CD4-positive, alpha-beta T cell treated with Interleukin-1 beta for 1 hour (primary cell): Measurements from ENCODE around the gene CYP21A2.
"Not testable (repeated sequence)": the region's sequence is repeated elsewhere in the genome, so short reads cannot be mapped to it uniquely, and the experiment has no call there.

ENCODE experiments used
- DNase-seq, 2 donors: peaks; one replicate each; pipeline ENCODE4 v3.0.0-alpha.2; 2020 to 2022

Gene CYP21A2

DNA sequence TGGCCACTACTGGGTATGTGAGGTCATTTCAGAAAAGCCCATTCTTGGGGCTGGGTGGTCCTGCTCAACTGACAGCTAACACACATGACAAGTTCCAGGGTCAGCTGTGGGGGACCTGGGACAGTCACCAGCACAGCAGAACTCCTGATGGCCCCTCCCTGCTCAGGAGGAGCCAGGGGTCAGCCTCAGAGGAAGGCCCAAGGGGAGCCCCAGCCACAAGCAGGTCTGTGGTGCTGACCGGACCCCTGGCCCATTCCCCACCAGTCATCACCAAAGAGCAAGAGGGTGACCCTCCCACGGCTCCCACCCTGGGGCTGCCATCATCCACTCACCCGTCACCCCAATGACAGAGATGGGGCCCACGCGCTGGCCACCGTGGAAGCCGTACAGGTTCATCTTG lies 18.0 kb downstream of the CYP21A2 start:
- no peak for DNase-seq

DNA sequence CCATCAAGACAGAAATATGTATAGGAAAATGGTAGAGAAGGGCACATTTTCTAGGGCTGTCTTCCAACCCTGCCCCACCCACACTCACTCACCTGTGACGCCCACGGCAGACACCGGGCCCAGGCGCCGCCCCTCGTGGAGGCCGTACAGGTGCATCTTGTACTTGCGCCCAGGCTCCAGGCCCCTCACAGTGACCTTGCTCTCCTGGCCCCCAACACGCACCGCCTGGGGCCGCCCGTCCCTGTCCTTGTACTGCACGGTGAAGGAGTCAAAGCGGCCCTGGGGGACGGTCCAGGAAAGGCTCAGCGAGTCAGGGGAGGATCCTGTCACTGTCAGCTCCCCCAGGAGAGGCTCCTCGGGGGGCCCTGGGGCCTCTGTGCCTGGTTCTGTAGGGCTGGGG lies 19.8 kb downstream of the CYP21A2 start:
- no peak for DNase-seq

DNA sequence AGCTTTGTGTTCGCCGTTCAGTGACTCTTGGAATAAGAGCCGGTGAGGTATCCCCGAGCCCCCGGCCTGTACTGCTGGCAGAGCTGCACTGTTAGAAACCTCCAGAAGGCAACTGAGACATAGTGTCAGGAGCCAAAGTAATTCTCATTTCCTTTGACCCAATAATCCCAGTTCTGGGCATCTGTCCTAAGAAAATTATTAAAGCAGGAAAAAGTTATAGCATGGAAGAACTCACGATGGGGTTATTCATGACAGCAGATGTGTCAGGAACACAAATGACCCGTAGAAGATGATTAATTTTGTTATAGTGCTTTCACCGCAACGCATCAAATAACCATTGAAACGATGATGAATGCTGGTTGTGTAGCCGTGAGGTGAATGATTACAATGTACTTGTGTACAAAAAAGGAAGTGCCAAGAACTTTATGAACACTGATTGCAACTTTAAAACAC lies 20.3 kb downstream of the CYP21A2 start:
- DNase-seq = no peak

DNA sequence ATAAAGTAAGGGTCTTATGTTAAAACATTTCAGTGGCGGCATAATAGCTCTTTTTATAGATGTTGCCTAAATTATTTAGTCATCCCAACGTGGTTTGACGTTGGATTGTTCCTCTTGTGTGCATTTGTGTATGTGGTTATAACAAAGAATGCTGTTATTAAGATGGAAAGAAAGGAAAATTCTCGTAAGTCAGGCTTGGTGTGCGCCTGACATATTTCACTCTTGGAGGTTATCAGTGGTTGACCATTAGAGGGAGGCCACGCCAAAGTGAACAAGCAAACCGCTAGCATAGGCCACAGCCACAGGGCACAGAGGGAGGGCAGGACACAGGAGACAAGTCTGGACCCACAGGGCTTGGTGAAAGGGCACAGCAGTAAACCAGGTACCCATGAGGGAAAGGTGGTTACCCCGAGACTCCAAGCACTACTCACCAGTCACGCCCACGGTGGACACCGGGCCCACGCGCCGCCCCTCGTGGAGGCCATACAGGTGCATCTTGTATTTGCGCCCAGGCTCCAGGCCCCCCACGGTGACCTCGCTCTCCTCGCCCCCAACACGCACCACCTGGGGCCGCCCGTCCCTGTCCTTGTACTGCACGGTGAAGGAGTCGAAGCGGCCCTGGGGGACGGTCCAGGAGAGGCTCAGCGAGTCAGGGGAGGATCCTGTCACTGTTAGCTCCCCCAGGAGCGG lies 22.9 kb downstream of the CYP21A2 start:
- DNase-seq = no peak

DNA sequence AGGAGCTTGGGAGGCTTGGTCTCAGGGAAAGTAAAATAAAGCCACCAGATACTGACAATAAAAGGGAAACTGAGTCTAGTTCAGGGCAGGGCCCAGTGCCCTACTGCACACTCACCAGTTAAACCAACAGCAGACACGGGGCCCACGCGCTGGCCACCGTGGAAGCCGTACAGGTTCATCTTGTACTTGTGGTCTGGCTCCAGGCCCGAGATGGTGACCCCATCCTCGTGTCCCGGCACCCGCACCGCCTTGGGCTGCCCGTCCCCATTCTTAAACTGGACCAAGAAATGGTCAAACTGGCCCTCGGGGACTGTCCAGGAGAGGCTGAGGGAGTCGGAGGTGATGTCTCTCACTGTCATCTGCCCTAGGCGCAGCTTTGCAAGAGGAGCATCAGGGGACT lies 26.5 kb downstream of the CYP21A2 start:
- DNase-seq = no peak

DNA sequence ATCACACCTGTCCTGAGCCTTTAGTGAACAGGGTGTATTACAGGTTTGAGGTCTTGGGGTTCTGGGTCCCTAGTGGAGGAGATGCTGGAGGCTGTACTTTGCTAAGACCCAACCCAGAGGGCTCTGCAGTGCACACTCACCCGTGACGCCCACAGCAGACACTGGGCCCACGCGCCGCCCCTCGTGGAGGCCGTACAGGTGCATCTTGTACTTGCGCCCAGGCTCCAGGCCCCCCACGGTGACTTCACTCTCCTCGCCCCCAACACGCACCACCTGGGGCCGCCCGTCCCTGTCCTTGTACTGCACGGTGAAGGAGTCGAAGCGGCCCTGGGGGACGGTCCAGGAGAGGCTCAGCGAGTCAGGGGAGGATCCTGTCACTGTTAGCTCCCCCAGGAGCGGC lies 29.3 kb downstream of the CYP21A2 start:
- DNase-seq = not testable (repeated sequence)

DNA sequence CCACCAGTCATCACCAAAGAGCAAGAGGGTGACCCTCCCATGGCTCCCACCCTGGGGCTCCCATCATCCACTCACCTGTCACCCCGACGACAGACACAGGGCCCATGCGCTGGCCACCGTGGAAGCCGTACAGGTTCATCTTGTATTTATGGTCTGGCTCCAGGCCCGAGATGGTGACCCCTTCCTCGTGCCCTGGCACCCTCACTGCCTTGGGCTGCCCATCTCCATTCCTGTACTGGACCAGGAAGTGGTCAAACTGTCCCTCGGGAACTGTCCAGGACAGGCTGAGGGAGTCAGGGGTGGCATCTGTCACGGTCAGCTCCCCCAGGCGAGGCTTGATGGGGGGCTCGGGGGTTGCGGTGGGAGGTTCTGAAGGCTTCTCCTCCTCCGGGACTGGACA lies 30.1 kb downstream of the CYP21A2 start:
- DNase-seq = not testable (repeated sequence)

DNA sequence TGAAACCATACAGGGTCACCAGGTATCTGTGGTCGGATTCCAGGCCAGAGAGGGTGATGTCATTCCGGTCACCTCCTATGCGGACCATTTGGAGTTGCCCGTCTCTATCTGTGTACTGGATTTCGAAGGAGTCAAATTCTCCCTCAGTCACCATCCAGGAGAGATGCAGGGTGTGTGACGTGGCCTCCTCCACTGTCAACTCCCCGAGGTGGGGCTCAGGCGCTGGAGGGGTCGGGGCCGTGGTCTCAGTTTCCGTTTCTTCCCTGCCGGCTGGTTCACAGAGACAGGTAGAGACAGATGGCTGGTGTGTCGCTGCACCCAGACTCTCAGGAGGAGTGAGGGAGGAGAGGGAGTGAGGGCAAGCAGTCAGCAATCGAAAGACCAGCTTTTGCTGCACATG lies 30.7 kb downstream of the CYP21A2 start:
- DNase-seq = no peak

DNA sequence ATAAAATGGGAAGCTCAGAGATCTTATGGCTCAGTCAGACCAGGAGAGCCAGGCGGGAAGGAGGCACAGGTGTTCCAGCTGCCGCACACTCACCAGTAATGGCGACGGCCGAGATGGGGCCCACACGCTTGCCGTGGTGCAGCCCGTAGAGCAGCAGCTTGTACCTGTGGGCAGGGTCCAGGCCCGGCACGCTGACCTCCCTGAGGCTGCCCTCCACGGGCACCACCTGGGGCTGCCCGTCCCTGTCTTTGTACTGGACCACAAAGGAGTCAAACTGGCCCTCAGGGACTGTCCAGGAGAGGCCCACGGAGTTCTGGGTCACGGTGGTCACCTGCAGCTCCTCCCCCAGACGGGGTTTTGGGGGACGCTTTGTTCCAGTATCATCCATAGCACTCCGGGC lies 31.2 kb downstream of the CYP21A2 start:
- DNase-seq = no peak

DNA sequence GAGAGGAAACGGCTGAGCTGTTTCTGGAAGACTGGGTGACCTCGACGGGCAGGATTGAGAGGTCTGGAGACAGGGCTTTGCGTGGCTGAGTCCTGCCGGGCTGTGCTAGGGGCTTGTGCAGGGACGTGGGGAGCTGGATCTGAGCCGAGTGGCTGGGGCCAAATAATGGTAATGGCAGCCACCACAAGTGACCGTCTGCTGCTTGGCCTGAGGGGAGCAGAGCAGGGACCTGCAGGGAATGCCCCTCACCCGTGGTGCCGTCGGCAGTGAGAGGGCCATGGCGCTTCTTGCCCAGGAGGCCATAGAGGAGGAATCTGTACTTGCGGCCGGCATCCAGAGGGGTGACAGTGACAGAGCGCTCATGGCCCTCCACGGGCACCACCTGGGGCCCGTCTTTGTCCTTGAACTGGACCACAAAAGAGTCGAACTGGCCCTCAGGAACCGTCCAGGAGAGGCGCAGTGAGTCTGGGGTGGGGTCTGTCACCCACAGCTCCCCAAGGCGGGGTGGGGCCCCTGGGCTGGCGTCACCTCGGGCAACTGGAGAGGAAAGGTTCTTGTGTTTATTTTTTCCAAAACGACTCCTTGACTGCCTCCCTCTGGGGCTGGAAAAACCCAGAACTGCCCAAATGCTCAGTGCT lies 31.8 kb downstream of the CYP21A2 start:
- DNase-seq = no peak

DNA sequence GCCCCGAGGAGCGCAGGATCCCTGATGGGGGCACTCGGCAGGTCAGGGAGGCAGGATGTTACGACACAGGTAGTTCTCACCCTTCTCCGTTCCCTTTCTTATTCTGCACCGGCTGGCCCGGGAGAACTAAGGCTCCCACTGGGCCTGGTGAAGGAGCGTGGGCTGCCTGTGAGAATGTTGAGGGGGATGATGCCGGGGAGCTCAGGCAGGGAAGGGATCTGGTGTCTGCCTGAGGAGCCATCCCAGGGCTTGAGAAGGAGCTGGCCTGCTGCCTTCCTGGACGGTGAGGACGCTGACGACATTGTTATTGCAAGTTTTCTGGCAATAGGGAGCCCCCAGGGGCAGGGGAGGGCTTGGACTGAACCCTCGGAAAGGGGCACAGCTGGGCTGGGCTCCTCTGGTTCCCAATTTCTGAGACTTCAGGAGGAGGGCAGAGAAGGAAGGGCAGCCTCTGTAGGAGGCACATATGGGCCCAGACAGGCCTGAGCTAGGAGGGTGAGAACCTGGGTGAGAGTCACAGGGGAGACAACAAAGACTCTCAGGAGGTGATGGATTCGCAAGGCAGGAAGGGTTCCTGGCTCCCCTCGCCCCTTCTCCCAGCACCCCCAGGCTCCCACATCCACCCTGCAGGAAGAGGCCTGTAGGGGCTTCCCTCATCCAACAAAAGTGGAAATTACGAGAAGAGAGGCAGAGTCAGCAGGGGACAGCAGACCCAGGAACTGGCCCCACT lies 32.8 kb downstream of the CYP21A2 start:
- DNase-seq = no peak

DNA sequence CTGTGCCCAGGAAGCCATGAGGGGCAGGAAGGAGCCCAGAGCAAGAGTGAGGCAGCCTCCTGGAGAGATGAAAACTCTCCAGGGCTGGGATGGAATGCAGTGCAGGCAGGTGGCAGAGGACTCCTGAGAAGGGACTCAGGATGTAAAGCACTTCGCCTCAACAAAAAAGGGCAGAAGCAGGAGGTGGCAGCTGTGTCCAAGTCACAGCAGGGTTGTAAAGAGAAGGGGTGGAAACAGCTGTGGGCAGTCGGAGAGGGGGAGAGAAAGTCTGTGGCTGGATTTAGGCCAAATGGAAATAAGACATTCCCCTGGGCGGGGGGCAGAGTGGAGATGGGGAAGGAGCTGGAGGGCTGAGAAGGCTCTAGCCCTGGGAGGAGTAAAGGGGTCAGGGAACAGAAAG lies 34.9 kb downstream of the CYP21A2 start:
- no peak for DNase-seq

DNA sequence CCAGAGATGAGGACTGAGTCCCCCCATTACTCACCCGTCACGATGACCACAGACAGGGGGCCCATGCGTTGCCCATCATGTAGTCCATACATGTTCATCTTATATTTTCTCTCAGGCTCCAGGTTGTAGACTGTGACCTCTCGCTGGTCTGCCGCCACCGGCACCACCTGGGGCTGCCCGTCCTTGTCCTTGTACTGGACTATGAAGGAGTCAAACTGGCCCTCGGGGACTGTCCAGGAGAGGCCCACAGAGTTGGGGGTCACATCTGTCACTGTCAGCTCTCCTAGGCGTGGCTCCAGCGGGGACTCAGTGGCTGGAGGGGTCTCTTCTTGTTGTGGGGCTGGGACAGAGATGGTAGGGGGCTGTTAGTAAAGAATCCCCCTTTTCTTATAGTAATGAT lies 35.4 kb downstream of the CYP21A2 start:
- no peak for DNase-seq

DNA sequence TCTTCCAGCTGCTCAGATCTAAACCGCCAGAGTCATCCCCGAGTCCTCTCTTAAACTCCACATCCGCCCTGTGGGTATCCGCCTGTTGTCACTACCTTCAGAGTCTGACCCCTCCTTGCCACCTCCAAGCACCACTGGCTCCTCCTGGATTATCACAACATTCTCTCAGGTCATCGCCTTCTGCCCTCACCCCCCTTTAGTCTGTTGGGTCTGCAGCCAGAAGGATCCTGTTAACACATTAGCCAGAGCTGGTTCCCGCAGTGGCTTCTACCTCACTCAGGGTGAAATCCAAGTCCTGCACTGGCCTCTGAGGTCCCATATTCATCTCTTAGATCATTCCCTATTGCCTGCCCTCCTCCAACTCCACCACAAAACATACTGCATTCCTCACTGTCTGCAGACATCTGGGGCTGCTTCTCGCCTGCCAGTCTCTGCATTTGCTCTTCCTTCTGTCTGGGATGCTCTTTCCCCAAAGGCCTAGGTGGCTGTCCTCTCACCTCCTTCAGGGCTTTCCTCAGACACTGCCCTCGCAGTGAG lies 36.8 kb downstream of the CYP21A2 start:
- DNase-seq = no peak

DNA sequence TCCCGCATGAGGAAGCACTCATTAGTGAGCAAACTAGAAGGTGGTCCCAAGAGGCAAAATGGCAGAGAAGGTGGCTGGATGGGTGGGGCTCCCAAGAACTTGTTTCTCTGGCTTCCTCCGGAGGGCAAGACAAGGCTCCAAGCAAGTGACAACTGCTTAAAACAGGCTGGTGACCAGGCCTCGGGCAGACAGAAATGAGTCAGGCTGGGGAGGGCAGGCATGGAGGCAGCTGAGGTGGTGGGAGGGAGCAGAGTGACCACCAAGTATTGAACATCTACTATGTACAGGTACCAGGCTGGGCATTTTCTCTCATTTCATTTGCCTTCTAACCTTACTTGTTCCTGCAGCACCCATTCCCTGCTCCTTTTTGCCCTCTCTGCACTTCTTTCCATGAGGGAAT lies 37.6 kb downstream of the CYP21A2 start:
- DNase-seq = no peak

DNA sequence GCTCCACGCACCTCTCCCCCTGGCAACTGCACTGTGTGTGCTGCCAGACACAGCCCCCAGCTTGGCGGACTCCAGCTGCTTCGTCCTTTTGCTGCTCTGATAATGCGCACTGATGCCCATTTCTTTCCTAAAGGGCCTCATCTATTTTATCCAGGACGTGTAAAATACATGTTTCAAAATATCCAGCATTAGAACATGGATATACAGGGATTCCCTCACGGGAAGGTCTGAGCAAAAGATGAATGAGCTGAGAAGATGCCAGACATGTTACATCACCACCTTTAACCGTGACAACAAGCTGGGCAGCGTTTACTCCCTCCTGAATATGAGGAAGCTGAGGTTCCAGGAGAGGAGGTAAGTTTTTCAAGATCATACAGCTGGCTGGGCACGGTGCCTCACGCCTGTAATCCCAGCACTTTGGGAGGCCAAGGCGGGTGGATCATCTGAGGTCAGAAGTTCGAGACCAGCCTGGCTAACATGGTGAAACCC lies 38.1 kb downstream of the CYP21A2 start:
- no peak for DNase-seq

DNA sequence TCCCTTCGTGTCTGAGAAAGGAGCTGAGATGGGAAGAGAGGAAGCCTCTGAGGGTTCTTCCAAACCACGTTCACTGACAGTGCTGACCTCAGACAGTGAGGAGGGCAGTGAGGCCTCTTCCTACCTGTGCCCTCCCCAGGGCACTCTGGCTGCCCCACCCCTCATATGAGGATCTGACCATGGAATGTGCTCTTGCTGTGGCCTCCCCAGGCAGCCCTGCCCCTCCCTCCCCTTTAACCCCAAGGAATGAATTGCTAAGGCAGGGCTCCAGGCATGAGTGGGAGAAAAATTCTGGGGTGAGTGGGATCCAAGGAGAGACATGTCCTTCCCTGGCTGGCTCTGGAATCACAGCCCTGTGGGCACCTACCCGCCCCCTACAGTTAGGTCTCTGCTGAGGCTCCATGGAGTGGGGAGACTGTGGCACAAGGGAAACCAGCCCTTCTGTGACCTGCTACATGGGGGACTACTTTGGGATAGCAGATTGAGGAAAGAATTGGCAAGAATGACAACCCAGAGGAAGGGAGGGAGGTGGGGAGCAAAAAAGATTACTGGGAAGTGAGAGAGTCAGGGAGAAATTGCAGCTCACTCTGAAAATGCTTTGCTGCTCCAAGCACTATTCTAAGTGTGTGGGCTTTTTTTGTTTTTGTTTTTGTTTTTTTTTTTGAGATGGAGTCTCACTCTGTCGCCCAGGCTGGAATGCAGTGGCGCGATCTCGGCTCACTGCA lies 41.5 kb downstream of the CYP21A2 start:
- DNase-seq = no peak

DNA sequence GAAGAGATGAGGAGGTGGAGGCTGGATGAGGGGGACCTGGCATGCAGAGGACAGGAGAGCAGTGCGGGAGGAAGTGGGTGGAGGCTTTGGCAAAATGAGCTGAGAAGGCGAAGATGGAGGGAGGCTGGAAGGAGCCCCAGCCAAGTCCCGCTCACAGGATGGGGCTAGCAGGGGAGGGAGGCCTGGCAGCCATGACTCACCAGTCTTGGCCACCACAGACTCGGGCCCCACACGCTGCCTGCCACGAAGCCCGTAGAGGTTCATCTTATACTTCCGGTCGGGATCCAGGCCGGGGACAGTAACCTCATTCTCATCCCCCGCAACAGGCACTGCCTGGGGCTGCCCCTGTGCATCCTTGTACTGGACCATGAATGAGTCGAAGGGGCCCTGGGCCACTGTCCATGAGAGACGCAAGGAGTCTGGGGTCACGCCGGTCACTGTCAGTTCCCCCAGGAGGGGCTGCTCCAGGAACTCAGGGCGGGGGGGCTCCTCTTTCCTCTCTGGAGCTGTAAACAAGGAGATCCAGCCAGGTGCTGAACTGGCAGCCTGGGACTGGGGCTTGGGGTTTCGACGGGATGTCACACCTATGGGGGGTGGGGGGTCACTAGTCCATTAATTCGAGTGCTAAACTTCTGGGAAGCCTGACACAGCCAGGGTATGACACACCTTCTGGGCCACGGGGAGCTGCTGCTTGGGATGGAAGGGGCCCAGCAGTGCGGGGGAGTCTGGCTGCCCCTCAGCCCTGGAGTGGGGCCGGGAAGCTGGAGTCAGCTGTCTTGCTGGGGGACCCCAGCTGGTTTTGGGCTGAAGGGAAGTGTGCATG lies 43.2 kb downstream of the CYP21A2 start:
- DNase-seq = no peak

DNA sequence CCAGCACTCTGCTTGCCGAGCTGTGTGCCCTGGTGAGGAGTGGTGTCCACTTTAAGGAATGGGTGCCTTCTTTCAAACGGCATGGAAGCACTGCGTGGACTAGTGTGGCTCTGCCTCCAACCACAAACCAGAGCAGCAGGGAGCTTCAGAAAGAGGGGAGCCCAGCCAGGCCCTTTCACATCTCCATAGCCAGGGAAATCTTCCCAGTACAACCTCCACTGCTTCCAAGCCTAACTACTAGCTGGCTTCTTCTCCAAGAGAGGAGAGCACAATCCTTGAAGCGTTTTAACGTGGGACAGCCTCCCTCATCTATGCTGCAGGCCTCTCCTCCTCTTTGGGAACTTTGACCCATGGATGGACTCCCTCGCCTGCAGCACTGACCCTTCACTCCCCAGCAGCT lies 44.3 kb downstream of the CYP21A2 start:
- DNase-seq = no peak

DNA sequence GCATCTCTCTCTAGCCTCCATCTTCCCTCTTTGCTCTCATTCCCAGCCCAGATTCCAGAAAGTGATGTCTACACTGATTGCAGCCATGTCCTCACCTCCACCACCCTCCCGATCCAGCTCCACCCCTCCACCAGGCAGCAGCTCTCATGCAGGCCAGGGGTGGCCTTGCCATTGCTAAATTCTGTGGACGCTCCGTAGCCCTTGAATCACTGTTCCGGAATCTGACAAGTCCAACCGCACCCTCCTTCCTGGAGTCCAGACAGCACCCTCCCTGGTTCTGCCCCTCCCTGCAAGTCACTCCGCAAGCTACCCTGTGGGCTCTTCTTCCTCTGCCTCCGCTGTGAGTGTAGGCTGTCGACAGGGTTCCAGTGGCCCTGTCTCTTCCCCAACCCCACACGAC lies 44.7 kb downstream of the CYP21A2 start:
- no peak for DNase-seq

DNA sequence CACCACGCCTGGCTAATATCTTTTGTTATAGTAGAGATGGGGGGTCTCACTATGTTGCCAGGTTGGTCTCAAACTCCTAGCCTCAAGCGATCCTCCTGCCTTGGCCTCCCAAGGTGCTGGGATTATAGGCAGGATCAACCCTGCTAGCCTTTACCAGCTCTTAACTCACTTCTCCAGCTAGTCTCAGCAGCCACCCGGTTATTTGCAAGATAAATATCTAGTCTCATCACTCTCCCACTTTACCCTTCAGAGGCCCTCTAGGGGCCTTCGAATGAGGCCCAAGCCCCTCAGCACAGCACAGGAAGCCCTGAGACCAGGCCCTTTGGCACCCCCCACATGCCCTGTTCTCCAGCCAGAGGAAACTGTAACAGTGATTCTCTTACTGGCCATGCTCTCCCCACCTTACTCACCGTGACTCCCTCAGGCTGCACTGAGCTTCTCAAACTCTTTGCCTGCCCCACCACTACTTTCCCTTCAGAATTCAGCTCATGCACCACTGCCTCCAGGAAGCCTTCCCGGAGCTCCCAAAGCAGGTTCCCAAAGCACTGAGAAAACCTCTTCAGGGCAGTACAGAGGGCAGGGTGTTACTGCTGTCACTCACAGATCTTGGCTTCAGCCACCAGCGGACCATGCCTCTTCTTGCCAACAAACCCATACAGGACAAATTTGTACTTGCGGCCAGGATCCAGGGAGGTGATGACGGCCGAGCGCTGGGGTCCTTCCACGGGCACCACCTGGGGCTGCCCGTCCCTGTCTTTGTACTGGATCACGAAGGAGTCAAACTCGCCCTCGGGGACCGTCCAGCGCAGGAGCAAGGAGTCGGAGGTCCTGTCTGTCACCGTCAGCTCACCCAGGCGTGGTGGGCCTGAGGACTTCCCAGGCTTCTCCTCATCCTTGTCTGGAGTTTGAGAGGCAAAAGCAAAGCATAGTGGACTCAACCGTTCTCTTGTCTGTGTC lies 45.9 kb downstream of the CYP21A2 start:
- DNase-seq = no peak
